Activated naive CD4-positive, alpha-beta T cell treated with anti-CD3 and anti-CD28 coated beads for 36 hours (primary cell): Measurements from ENCODE around the gene TXNDC12. TPM values are rescaled to one million over a fixed set of nuclear protein-coding genes. Genes with fewer than 3 reads are reported as not detected.

ENCODE experiments used
- CTCF ChIA-PET: fragments of 350-600 bp; sonication (Branson Sonifier 250); formaldehyde crosslinking; loops from one replicate; lab custom pipeline; 2021; ENCODE audit warnings: antibody characterized with exemption; lab: Charles Lee
- DNase-seq: peaks from one replicate; pipeline ENCODE4 v3.0.0-alpha.2; 2020
- H3K27ac Mint-ChIP-seq: one replicate; pipeline ENCODE4 v1.8.0; 2021; ENCODE audit warnings: mild to moderate bottlenecking, mixed read lengths
- H3K27me3 Mint-ChIP-seq: one replicate; pipeline ENCODE4 v1.8.0; 2021; ENCODE audit warnings: low read depth, mixed read lengths
- H3K36me3 Mint-ChIP-seq: one replicate; pipeline ENCODE4 v1.8.0; 2021; ENCODE audit warnings: low read depth, mixed read lengths
- H3K4me1 Mint-ChIP-seq: one replicate; pipeline ENCODE4 v1.8.0; 2021; ENCODE audit warnings: low read depth, mixed read lengths
- H3K4me3 Mint-ChIP-seq: one replicate; pipeline ENCODE4 v1.8.0; 2021; ENCODE audit warnings: mild to moderate bottlenecking, moderate library complexity, mixed read lengths
- H3K9me3 Mint-ChIP-seq: one replicate; pipeline ENCODE4 v1.8.0; 2021; ENCODE audit warnings: mixed read lengths
- intact Hi-C: fragments of 100-400 bp; cut with micrococcal nuclease; formaldehyde crosslinking; loops from one replicate; pipeline ENCODE4 v1.15.1; 2023
- total RNA-seq, 2 experiments: library from RNA; stranded (reverse); gene quantifications; one replicate each; pipeline ENCODE4 v1.2.3, GENCODE V29; 2021

TXNDC12 gene
- total RNA-seq, 2 experiments from 2014 or later, result 32.4 to 44.0 TPM

GRCh38 chr1:51988254-51988653 is 66.7 kb downstream of the TXNDC12 start:
- Mint-ChIP-seq H3K9me3 (no peaks in the 10 kb centered on the region), H3K4me1 (peaks cover 9% of the 10 kb centered on the region), H3K27ac (no peak overlapping the region), H3K4me3 (no peak overlapping the region), H3K36me3 (no peaks in the 10 kb centered on the region), H3K27me3 (peaks cover 18% of the 10 kb centered on the region)
- CTCF ChIA-PET, result interaction anchor here (0.9 kb wide), 1 partner anchor 21 kb away, joined by 3 read pairs; no protein-coding TSS in a partner anchor
- intact Hi-C loops, result no loop called here
- DNase-seq, result no peak

GRCh38 chr1:51986718-51987117 is 68.3 kb downstream of the TXNDC12 start:
- peaks cover 10% of the 10 kb centered on the region for H3K27me3 Mint-ChIP-seq
- DNase-seq, result no peak
- H3K9me3 Mint-ChIP-seq, result no peaks in the 10 kb centered on the region

DNA sequence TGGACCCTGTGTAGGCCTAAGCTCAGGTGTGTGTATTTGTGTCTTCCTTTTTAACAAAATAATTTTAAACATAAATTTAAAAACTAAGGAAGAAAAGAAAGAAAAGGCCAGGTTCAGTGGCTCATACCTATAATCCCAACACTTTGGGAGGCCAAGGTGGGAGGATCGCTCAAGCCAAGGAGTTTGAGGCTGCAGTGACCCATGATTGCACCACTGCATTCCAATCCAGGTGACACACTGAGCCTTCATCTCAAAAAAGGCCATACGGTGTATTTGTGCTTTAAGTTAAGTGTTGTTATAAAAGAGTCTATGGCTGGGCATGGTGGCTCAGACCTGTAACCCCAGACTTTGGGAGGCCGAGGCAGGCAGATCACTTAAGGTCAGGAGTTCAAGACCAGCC is 72.8 kb downstream of the TXNDC12 start:
- Mint-ChIP-seq H3K4me3 (no peak overlapping the region), H3K27ac (no peak overlapping the region), H3K4me1 (no peaks in the 10 kb centered on the region), H3K36me3 (no peaks in the 10 kb centered on the region), H3K9me3 (no peaks in the 10 kb centered on the region), H3K27me3 (no peaks in the 10 kb centered on the region)
- CTCF ChIA-PET, result interaction anchor here (0.6 to 0.7 kb wide), 2 partner anchors 13 to 86 kb away, joined by 3 to 5 read pairs; no protein-coding TSS in a partner anchor
- no peak for DNase-seq
- intact Hi-C loops, result no loop called here

More at GRCh38 chr1:51986718-51987117, 68.3 kb downstream of the TXNDC12 start:
- Mint-ChIP-seq H3K4me3 (no peak overlapping the region), H3K27ac (no peak overlapping the region), H3K4me1 (peaks cover 9% of the 10 kb centered on the region), H3K36me3 (no peaks in the 10 kb centered on the region)
- intact Hi-C loops, result no loop called here
- CTCF ChIA-PET, result no interaction called here

DNA sequence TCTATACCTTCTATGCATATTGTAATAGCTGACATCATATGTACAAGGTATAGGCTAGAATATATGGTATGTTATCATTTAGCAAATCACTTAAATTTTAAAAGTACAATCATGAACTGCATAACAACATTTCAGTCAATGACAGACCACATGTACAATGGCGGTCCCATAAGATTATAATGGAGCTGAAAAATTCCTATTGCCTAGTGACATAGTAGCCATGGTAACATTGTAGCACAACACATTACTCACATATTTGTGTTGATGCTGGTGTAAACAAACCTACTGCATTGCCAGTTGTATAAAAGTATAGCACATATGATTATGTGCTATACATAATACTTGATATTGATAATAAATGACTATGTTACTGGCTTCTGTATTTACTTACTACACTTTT is 73.4 kb downstream of the TXNDC12 start:
- Mint-ChIP-seq H3K36me3 (no peaks in the 10 kb centered on the region), H3K27me3 (no peaks in the 10 kb centered on the region), H3K4me3 (no peak overlapping the region), H3K27ac (no peak overlapping the region), H3K4me1 (no peaks in the 10 kb centered on the region), H3K9me3 (no peaks in the 10 kb centered on the region)
- intact Hi-C loops, result no loop called here
- no peak for DNase-seq
- CTCF ChIA-PET, result interaction anchor here (0.5 to 0.7 kb wide), 2 partner anchors 85 to 86 kb away, joined by 3 to 6 read pairs; no protein-coding TSS in a partner anchor

GRCh38 chr1:51978099-51978498 is 76.9 kb downstream of the TXNDC12 start:
- H3K9me3 Mint-ChIP-seq, result no peaks in the 10 kb centered on the region
- H3K4me3 Mint-ChIP-seq, result no peak overlapping the region
- CTCF ChIA-PET, result no interaction called here
- H3K27me3 Mint-ChIP-seq, result no peaks in the 10 kb centered on the region
- no peak overlapping the region for H3K27ac Mint-ChIP-seq
- no peaks in the 10 kb centered on the region for H3K36me3 Mint-ChIP-seq
- H3K4me1 Mint-ChIP-seq, result no peaks in the 10 kb centered on the region
- intact Hi-C loops, result no loop called here
- no peak for DNase-seq

DNA sequence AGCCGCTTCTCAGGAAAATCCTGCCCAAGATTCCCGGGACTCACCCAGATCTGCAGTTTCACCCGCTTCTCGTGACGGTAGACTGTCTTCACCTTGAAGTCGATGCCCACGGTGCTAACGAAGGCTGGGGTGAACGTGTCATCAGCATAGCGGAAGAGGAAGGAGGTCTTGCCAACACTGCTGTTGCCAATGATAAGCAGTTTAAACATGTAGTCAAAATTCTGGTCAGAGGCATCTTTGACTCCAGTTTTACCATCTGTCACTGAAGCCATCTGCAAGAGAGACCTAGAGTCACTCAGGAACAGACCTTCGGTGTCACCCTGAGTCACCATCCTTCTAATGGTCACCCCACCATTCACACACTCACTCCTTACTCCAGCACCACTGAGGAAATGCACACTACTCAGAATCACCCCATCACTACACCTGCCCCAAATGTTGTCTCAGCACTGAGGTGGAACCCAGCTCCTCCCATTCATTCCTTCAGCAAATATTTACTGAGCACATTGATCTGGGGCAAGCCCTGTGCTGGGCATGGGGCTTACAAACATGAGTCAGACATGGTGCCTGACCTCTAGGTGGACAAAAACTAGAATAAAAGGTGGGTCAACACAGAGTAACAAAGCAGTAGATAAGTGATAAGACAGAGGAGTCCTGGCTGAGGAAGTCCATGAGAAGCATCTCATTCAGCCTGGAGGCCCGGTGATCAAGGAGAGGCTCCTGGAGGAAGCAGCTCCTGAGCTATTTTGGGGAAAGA is 78.0 kb downstream of the TXNDC12 start:
- Mint-ChIP-seq H3K9me3 (no peaks in the 10 kb centered on the region), H3K4me3 (no peak overlapping the region), H3K27ac (no peak overlapping the region), H3K4me1 (no peaks in the 10 kb centered on the region), H3K27me3 (no peaks in the 10 kb centered on the region), H3K36me3 (no peaks in the 10 kb centered on the region)
- intact Hi-C loops, result no loop called here
- CTCF ChIA-PET, result interaction anchor here (0.8 kb wide), 1 partner anchor 780 kb away, joined by 3 read pairs; no protein-coding TSS in a partner anchor
- no peak for DNase-seq

DNA sequence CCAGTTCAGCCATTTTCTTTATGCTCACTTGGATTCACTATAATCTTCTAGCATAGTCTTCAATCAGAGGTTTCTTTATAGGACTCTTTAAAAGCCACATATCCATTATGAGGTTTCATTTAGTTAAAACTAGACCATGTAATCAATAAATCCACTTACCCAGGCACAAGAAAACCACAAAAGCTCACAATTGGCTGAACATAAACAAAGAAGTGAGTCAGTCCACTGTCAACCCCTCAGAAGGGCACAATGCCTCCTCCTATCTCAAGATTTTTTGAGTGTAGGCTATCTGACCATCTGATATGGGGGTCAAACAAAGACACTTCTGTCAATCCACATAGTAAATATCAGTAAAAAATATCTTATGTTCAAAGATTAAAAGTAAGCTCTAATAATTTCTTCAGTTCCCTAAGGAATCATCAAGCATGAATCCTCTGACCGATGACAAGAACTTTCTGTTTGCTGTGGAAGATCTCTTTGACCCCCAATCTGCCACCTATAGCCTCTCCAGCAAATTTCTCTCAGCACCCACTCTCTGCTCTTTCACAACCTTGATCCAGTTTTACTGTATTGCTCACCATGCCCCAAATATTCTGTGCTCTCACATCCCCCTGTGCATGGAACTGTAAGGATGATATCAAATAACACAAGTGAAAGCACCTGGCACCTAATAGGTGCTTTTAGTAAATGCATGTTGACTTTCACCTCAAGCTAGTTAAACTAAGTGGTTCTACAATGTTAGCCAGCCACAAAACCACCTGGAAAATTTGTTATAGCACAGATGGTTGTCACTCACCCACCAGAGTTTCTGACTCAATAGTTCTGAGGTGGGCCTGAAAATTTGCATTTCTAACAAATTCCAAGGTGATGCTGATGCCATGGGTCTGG is 81.2 kb downstream of the TXNDC12 start:
- no peak for DNase-seq
- Mint-ChIP-seq H3K36me3 (no peaks in the 10 kb centered on the region), H3K4me3 (no peak overlapping the region), H3K27me3 (no peaks in the 10 kb centered on the region), H3K27ac (no peak overlapping the region), H3K4me1 (no peaks in the 10 kb centered on the region), H3K9me3 (no peaks in the 10 kb centered on the region)
- intact Hi-C loops, result no loop called here
- CTCF ChIA-PET, result no interaction called here

Other genes starting within 250 kb of the TXNDC12 start
- gene NRDC, start 176.5 kb downstream of the TXNDC12 start, total RNA-seq, result 100 to 1,000 TPM; 136 to 145 TPM
- gene RAB3B, start 64.5 kb downstream of the TXNDC12 start, total RNA-seq, result under 1 TPM; 0.10 to 0.12 TPM
- 1 to 10 TPM; 7.3 to 7.6 TPM for gene KTI12, start 21.4 kb downstream of the TXNDC12 start, total RNA-seq
- gene BTF3L4, start 1.1 kb upstream of the TXNDC12 start, total RNA-seq, result 10 to 100 TPM; 38.4 to 38.7 TPM
- 1 to 10 TPM; 3.0 to 3.5 TPM for gene ZFYVE9, start 86.9 kb upstream of the TXNDC12 start, total RNA-seq